SU-DHL-6 (cell line): ENCODE results near the gene ELFN2.

Experiments used
- EZH2phosphoT487 ChIP-seq: fragments of 200-600 bp; sonication (generic), shearing (Covaris generic); conservative IDR thresholded peaks from 2 replicates; pipeline ENCODE4 v1.6.1; 2018; ENCODE audit warnings: mild to moderate bottlenecking, antibody characterized with exemption, low read length, moderate library complexity, mixed read lengths
- TF ChIP-seq, protein P1 (sequence below): fragments of 200-600 bp; sonication (generic); IDR thresholded peaks from one replicate; pipeline ENCODE4 v1.5.1; 2017; ENCODE audit warnings: antibody characterized with exemption, mild to moderate bottlenecking, low read length, moderate library complexity; ENCODE audit not compliant: insufficient read depth, poor library complexity, severe bottlenecking

DNA sequence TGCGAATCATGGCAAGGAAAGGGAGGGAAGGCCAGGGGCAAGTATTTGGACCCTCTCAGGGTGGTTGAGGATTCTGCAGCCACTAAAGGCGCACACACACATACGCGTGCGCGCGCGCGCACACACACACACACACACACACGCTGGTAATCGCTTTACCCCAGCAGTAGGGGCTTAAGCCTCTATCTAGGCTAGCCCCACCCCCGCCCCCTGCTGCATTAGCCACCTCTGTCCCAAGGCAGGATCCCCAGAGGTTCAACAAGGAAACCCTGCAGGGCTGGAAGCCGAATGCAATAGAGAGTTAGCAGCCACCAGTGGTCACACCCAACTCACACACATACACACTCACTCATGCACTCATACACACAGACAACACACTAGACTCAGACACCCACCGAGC is 28.6 kb upstream of the ELFN2 start:
- TF ChIP-seq, protein P1, sequence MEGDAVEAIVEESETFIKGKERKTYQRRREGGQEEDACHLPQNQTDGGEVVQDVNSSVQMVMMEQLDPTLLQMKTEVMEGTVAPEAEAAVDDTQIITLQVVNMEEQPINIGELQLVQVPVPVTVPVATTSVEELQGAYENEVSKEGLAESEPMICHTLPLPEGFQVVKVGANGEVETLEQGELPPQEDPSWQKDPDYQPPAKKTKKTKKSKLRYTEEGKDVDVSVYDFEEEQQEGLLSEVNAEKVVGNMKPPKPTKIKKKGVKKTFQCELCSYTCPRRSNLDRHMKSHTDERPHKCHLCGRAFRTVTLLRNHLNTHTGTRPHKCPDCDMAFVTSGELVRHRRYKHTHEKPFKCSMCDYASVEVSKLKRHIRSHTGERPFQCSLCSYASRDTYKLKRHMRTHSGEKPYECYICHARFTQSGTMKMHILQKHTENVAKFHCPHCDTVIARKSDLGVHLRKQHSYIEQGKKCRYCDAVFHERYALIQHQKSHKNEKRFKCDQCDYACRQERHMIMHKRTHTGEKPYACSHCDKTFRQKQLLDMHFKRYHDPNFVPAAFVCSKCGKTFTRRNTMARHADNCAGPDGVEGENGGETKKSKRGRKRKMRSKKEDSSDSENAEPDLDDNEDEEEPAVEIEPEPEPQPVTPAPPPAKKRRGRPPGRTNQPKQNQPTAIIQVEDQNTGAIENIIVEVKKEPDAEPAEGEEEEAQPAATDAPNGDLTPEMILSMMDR: no peak
- TF ChIP-seq EZH2phosphoT487: no peak
